Astrocyte (in vitro differentiated cells and primary cell): ENCODE measurements around the gene UGT2B17. TPM values are rescaled to one million over a fixed set of nuclear protein-coding genes. Genes with fewer than 3 reads are reported as not detected.

Source experiments
- DNase-seq: peaks from one replicate; pipeline ENCODE4 v3.0.0-alpha.2; 2010; ENCODE audit warnings: low read depth
- FAIRE-seq: peaks from 2 replicates; lab custom pipeline; 2011; peaks lifted over from hg19 to GRCh38; lab: Jason Lieb, UNC
- H2AFZ ChIP-seq: 2 replicates; pipeline ENCODE4 v1.6.0; 2012; ENCODE audit warnings: low read depth, low read length, inconsistent platforms
- H3K27ac ChIP-seq: 2 replicates; pipeline ENCODE4 v1.5.1; 2011; ENCODE audit warnings: low read depth, low read length, inconsistent platforms
- H3K27me3 ChIP-seq: 2 replicates; pipeline ENCODE4 v1.6.0; 2011; ENCODE audit warnings: low read length, inconsistent platforms; ENCODE audit not compliant: insufficient read depth
- H3K36me3 ChIP-seq: 2 replicates; pipeline ENCODE4 v1.5.1; 2011; ENCODE audit warnings: low read length, inconsistent platforms; ENCODE audit not compliant: insufficient read depth
- H3K4me1 ChIP-seq: 2 replicates; pipeline ENCODE4 v1.5.1; 2011; ENCODE audit warnings: low read length, inconsistent platforms; ENCODE audit not compliant: insufficient read depth
- H3K4me2 ChIP-seq: 2 replicates; pipeline ENCODE4 v1.6.0; 2012; ENCODE audit warnings: low read length, inconsistent platforms
- H3K4me3 ChIP-seq: 2 replicates; pipeline ENCODE4 v1.5.1; 2011; ENCODE audit warnings: low read depth, mild to moderate bottlenecking, low read length, inconsistent platforms; ENCODE audit not compliant: insufficient read depth
- H3K79me2 ChIP-seq: 2 replicates; pipeline ENCODE4 v1.6.0; 2012; ENCODE audit warnings: mild to moderate bottlenecking, low read length, inconsistent platforms; ENCODE audit not compliant: insufficient read depth
- H3K9ac ChIP-seq: 2 replicates; pipeline ENCODE4 v1.6.0; 2012; ENCODE audit warnings: mild to moderate bottlenecking, low read length, inconsistent platforms
- H3K9me3 ChIP-seq: 2 replicates; pipeline ENCODE4 v1.5.1; 2012; ENCODE audit warnings: low read depth, mild to moderate bottlenecking, low read length, inconsistent platforms; ENCODE audit not compliant: insufficient read depth
- H4K20me1 ChIP-seq: 2 replicates; pipeline ENCODE4 v1.6.0; 2012; ENCODE audit warnings: low read length, inconsistent platforms; ENCODE audit not compliant: insufficient read depth
- H3K27ac Mint-ChIP-seq: one replicate; pipeline ENCODE4 v1.8.0; 2021; ENCODE audit warnings: mild to moderate bottlenecking, mixed read lengths; ENCODE audit not compliant: unreplicated experiment
- H3K27me3 Mint-ChIP-seq: one replicate; pipeline ENCODE4 v1.8.0; 2021; ENCODE audit warnings: low read depth, mixed read lengths; ENCODE audit not compliant: unreplicated experiment
- H3K36me3 Mint-ChIP-seq: one replicate; pipeline ENCODE4 v1.8.0; 2021; ENCODE audit warnings: low read depth, mixed read lengths; ENCODE audit not compliant: unreplicated experiment
- H3K4me1 Mint-ChIP-seq: one replicate; pipeline ENCODE4 v1.8.0; 2021; ENCODE audit warnings: low read depth, mixed read lengths; ENCODE audit not compliant: unreplicated experiment
- H3K4me3 Mint-ChIP-seq: one replicate; pipeline ENCODE4 v1.8.0; 2021; ENCODE audit warnings: mild to moderate bottlenecking, moderate library complexity, mixed read lengths; ENCODE audit not compliant: unreplicated experiment
- H3K9me3 Mint-ChIP-seq: one replicate; pipeline ENCODE4 v1.8.0; 2021; ENCODE audit warnings: mild to moderate bottlenecking, mixed read lengths; ENCODE audit not compliant: unreplicated experiment
- CTCF ChIP-seq: IDR thresholded peaks from 2 replicates; pipeline ENCODE4 v1.5.1; 2011; ENCODE audit warnings: low read depth, mild to moderate bottlenecking, inconsistent platforms, low read length, moderate library complexity; ENCODE audit not compliant: insufficient read depth
- EZH2 ChIP-seq: IDR thresholded peaks from 2 replicates; pipeline ENCODE4 v1.6.1; 2012; ENCODE audit warnings: mild to moderate bottlenecking, low read length, inconsistent platforms; ENCODE audit not compliant: insufficient read depth
- total RNA-seq: library from RNA; stranded (reverse); gene quantifications from 2 replicates; pipeline ENCODE4 v1.2.1, GENCODE V29; 2021

Gene UGT2B17
- total RNA-seq, 1 donor from 2014 or later: not detected

GRCh38 chr4:68594678-68595077, 18.6 kb upstream of the UGT2B17 start:
- Mint-ChIP-seq H3K4me1 (peaks cover 25% of the 10 kb centered on the region), H3K36me3 (no peaks in the 10 kb centered on the region), H3K4me3 (no peak overlapping the region)

GRCh38 chr4:68593112-68593511, 17.0 kb upstream of the UGT2B17 start:
- FAIRE-seq: no peak
- H3K36me3 ChIP-seq: no peaks in the 10 kb centered on the region
- no peak overlapping the region for H2AFZ ChIP-seq

More at GRCh38 chr4:68594678-68595077, 18.6 kb upstream of the UGT2B17 start:
- Histone ChIP-seq H3K9me3 (no peaks in the 10 kb centered on the region), H3K4me3 (no peak overlapping the region), H4K20me1 (no peaks in the 10 kb centered on the region), H3K9ac (no peak overlapping the region), H3K27ac (no peak overlapping the region), H3K79me2 (no peaks in the 10 kb centered on the region), H2AFZ (no peak overlapping the region), H3K36me3 (no peaks in the 10 kb centered on the region), H3K27me3 (no peaks in the 10 kb centered on the region), H3K4me2 (no peak overlapping the region), H3K4me1 (no peaks in the 10 kb centered on the region)
- H3K27ac Mint-ChIP-seq: no peak overlapping the region
- H3K27me3 Mint-ChIP-seq: no peaks in the 10 kb centered on the region
- TF ChIP-seq EZH2 (no peak), CTCF (no peak)
- no peaks in the 10 kb centered on the region for H3K9me3 Mint-ChIP-seq
- no peak for FAIRE-seq
- DNase-seq: no peak

More at GRCh38 chr4:68593112-68593511, 17.0 kb upstream of the UGT2B17 start:
- no peak overlapping the region for H3K4me2 ChIP-seq
- no peak for DNase-seq
- H3K9me3 ChIP-seq: no peaks in the 10 kb centered on the region
- no peak overlapping the region for H3K27ac ChIP-seq
- H3K4me3 ChIP-seq: no peak overlapping the region
- no peaks in the 10 kb centered on the region for H3K27me3 ChIP-seq
- H3K4me3 Mint-ChIP-seq: no peak overlapping the region
- TF ChIP-seq EZH2: no peak
- no peak for TF ChIP-seq CTCF
- H4K20me1 ChIP-seq: no peaks in the 10 kb centered on the region
- no peaks in the 10 kb centered on the region for H3K79me2 ChIP-seq
- H3K4me1 Mint-ChIP-seq: peaks cover 18% of the 10 kb centered on the region
- H3K9ac ChIP-seq: no peak overlapping the region
- H3K27me3 Mint-ChIP-seq: no peaks in the 10 kb centered on the region
- H3K36me3 Mint-ChIP-seq: no peaks in the 10 kb centered on the region
- no peaks in the 10 kb centered on the region for H3K4me1 ChIP-seq
- H3K27ac Mint-ChIP-seq: no peak overlapping the region
- H3K9me3 Mint-ChIP-seq: no peaks in the 10 kb centered on the region
